ENCODE results near the gene FBXL19. TPM values are rescaled to one million over a fixed set of nuclear protein-coding genes. Genes with fewer than 3 reads are reported as not detected.

The FBXL19 gene
- total and polyA plus RNA-seq, 9 of the 15 experiments (the other 6 are each of a cell fraction or from before 2014, with no cell fraction given) = 0.13 to 48.0 (median 13.5) TPM; not detected in 1

- peak in 1 of 2 experiments; percentile 96; a peak in 2 of 4 replicates for TF ChIP-seq ZNF639 (CRISPR knock-in tag; conservative IDR thresholded peaks at IDR 0.05 in 1 of 2, IDR thresholded peaks at IDR 0.05 in 1 of 2)
- peak; percentile 82; the same call in 1 of the 2 replicates for TF ChIP-seq HNRNPL (IDR thresholded peaks at IDR 0.05; ENCODE audit: low read depth, low read length)
- TF ChIP-seq HDGF (IDR thresholded peaks at IDR 0.05) = peak; percentile 87; the same call in 1 of the 2 replicates
- TF ChIP-seq ZNF121 (CRISPR knock-in tag; conservative IDR thresholded peaks at IDR 0.05) = no peak
- TF ChIP-seq ZNF57 (CRISPR knock-in tag; IDR thresholded peaks at IDR 0.05) = no peak
- peak; percentile 22 for TF ChIP-seq NFYB (IDR thresholded peaks at IDR 0.05; ENCODE audit: extremely low read depth, insufficient read length)
- TF ChIP-seq USF1 (CRISPR knock-in tag; IDR thresholded peaks at IDR 0.05) = no peak
- peak; percentile 31; the same call in 1 of the 2 replicates for TF ChIP-seq ZNF263 (CRISPR knock-in tag; IDR thresholded peaks at IDR 0.05; ENCODE audit: borderline replicate concordance)
- TF ChIP-seq, protein P1, sequence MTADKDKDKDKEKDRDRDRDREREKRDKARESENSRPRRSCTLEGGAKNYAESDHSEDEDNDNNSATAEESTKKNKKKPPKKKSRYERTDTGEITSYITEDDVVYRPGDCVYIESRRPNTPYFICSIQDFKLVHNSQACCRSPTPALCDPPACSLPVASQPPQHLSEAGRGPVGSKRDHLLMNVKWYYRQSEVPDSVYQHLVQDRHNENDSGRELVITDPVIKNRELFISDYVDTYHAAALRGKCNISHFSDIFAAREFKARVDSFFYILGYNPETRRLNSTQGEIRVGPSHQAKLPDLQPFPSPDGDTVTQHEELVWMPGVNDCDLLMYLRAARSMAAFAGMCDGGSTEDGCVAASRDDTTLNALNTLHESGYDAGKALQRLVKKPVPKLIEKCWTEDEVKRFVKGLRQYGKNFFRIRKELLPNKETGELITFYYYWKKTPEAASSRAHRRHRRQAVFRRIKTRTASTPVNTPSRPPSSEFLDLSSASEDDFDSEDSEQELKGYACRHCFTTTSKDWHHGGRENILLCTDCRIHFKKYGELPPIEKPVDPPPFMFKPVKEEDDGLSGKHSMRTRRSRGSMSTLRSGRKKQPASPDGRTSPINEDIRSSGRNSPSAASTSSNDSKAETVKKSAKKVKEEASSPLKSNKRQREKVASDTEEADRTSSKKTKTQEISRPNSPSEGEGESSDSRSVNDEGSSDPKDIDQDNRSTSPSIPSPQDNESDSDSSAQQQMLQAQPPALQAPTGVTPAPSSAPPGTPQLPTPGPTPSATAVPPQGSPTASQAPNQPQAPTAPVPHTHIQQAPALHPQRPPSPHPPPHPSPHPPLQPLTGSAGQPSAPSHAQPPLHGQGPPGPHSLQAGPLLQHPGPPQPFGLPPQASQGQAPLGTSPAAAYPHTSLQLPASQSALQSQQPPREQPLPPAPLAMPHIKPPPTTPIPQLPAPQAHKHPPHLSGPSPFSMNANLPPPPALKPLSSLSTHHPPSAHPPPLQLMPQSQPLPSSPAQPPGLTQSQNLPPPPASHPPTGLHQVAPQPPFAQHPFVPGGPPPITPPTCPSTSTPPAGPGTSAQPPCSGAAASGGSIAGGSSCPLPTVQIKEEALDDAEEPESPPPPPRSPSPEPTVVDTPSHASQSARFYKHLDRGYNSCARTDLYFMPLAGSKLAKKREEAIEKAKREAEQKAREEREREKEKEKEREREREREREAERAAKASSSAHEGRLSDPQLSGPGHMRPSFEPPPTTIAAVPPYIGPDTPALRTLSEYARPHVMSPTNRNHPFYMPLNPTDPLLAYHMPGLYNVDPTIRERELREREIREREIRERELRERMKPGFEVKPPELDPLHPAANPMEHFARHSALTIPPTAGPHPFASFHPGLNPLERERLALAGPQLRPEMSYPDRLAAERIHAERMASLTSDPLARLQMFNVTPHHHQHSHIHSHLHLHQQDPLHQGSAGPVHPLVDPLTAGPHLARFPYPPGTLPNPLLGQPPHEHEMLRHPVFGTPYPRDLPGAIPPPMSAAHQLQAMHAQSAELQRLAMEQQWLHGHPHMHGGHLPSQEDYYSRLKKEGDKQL (CRISPR knock-in tag; IDR thresholded peaks at IDR 0.05; ENCODE audit: borderline replicate concordance) = no peak
- peak; percentile 67 for TF ChIP-seq TAF9B (IDR thresholded peaks at IDR 0.05; ENCODE audit: partially characterized antibody)
- TF ChIP-seq RBM34 (IDR thresholded peaks at IDR 0.05; ENCODE audit: borderline replicate concordance, insufficient read depth, low read length) = no peak
- 0 out of 2 replicates have a peak, but pooled peaks have one; percentile 59 for TF ChIP-seq PRMT5 (CRISPR knock-in tag; IDR thresholded peaks at IDR 0.05)
These were observed 34.2 kb downstream of the FBXL19 start, which contains the start of gene SETD1A (continued) for GRCh38 chr16:30957456-30958174.

Measured in K562 (cell line).